Measurements from ENCODE around the gene ACCSL.

The ACCSL gene

DNA sequence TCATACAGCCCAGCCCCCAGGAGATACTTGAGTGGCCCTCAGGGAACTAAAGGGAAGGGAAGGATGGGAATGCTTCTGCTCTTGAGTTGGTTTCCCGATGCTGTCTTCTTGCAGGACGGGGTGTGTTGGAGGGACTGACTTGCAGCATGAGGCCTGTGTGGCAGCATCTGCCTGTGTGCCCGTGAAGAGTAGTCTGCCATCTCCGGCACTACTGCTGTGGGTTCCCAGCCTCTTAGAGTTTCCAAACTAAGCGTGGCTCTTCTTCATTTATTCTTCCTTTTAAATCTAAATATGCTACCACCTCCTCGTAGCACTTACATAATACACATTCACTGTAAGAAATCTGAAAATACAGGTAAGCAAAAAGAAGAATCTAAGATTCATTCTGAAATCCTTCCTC, 60.5 kb downstream of the ACCSL start:
- POLR2A ChIA-PET, result no interaction called here
- DNase-seq (ENCODE audit: extremely low spot score), result no peak
- TF ChIP-seq, protein P1, sequence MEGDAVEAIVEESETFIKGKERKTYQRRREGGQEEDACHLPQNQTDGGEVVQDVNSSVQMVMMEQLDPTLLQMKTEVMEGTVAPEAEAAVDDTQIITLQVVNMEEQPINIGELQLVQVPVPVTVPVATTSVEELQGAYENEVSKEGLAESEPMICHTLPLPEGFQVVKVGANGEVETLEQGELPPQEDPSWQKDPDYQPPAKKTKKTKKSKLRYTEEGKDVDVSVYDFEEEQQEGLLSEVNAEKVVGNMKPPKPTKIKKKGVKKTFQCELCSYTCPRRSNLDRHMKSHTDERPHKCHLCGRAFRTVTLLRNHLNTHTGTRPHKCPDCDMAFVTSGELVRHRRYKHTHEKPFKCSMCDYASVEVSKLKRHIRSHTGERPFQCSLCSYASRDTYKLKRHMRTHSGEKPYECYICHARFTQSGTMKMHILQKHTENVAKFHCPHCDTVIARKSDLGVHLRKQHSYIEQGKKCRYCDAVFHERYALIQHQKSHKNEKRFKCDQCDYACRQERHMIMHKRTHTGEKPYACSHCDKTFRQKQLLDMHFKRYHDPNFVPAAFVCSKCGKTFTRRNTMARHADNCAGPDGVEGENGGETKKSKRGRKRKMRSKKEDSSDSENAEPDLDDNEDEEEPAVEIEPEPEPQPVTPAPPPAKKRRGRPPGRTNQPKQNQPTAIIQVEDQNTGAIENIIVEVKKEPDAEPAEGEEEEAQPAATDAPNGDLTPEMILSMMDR (IDR thresholded peaks at IDR 0.05; ENCODE audit: control extremely low read depth, extremely low read depth, low read depth, missing control alignments), result no peak
- CTCF ChIA-PET, result interaction anchor here (1.2 to 2.3 kb wide), 2 partner anchors 12 to 31 kb away, joined by 3 to 7 read pairs; no protein-coding TSS in a partner anchor
